AG04449 (cell line): ENCODE measurements around the gene GLDN.

ENCODE experiments used
- CTCF ChIA-PET: fragments of 350-600 bp; formaldehyde crosslinking; extraction: SDS; loops from one replicate; lab custom pipeline; 2021; ENCODE audit warnings: antibody characterized with exemption; lab: Yijun Ruan, JAX
- POLR2A ChIA-PET: fragments of 400-600, 350-600 bp; formaldehyde crosslinking; extraction: SDS; loops from one replicate; lab custom pipeline; 2020; ENCODE audit warnings: antibody characterized with exemption, inconsistent platforms; lab: Yijun Ruan, JAX
- DNase-seq: peaks from one replicate; pipeline ENCODE4 v3.0.0-alpha.2; 2010; ENCODE audit warnings: low read depth, low spot score
- H3K4me3 ChIP-seq: 2 replicates; pipeline ENCODE4 v1.5.1; 2011; ENCODE audit warnings: low read depth, mild to moderate bottlenecking, control low read depth, low read length
- CTCF ChIP-seq: IDR thresholded peaks from one replicate; pipeline ENCODE4 v1.5.1; 2011; ENCODE audit warnings: mild to moderate bottlenecking, moderate library complexity, low read length, control low read depth, inconsistent platforms; ENCODE audit not compliant: insufficient read depth; ENCODE audit errors: missing control alignments

The GLDN gene

DNA sequence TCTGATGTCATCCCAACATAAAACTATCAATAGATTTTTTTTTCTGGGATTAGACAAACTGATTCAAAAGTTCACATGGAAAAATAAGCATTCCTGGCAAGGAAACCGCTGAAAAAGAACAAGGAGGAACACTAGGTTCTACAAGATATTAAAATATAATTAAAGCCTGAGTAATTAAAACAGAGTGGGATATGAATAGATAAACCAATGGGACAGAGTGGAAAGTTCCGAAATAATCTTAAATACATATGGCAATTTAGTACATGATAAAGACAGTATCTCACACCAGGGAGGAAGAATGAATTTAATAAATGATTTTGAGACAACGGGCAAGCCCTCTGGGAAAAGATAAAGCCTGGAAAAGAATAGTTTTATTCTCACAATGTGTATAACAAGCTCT, 4.7 kb downstream of the GLDN start:
- CTCF ChIA-PET, result interaction anchor here (1.2 to 1.7 kb wide), 2 partner anchors 36 to 57 kb away, joined by 3 to 5 read pairs; no protein-coding TSS in a partner anchor
- POLR2A ChIA-PET, result no interaction called here

DNA sequence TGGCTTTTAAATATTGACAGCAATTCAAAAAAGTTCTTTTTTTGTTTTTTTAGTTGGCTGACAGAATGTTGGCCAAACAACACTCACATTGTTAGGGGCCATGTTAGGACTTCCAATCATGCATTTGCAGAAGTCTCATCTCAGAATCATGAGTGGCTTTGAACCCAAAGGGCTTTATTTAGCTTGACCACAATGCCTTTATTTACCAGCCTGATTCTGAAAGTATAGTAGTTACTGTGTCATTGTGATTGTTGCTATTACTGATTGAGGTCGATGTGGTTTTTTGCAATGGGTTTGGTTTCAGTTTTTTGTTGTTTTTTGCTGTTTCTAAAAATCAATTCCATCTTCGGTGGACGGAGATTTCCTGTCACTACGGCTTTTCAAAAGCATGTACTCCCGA, 7.2 kb downstream of the GLDN start:
- ChIA-PET POLR2A (no interaction called here), CTCF (no interaction called here)
- H3K4me3 ChIP-seq, result no peak overlapping the region
- no peak for TF ChIP-seq CTCF
- no peak for DNase-seq

More for the DNA sequence above, 4.7 kb downstream of the GLDN start:
- no peak for DNase-seq
- no peak for TF ChIP-seq CTCF
- H3K4me3 ChIP-seq, result no peak overlapping the region

DNA sequence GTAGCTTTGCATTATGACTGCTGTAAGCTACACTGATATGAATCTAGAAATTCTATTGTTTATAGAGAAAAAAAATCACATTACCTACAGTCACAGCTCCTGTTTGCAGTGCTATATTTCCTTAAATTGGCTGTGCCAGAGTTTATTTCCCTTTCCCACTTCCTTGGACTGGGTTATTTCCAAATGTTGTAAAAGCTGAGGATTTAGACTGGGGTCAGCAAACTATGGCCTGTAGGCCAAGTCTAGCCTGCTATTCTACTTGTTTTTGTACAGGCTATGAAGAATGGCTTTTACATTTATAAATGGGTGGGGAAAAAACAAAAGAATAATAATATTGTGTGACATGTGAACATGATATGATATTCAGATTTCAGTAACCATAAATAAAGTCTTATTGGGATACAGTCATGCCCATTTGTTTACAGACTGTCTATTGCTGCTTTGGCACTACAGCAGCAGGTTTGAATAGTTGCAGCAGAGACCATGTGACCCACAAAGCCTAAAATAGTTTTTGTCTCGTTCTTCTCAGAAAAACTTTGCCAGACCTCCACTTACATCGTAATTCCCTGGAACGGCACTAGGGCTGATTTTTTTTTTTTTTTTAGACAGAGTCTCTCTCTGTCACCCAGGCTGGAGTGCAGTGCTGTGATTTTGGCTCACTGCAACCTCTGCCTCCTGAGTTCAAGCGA, 7.8 kb downstream of the GLDN start:
- no peak for DNase-seq
- no peak overlapping the region for H3K4me3 ChIP-seq
- CTCF ChIA-PET, result no interaction called here
- TF ChIP-seq CTCF, result no peak
- POLR2A ChIA-PET, result no interaction called here

- no peak overlapping the region for H3K4me3 ChIP-seq
- no peak for TF ChIP-seq CTCF
- POLR2A ChIA-PET, result no interaction called here
- CTCF ChIA-PET, result no interaction called here
- DNase-seq, result no peak
Observed at GRCh38 chr15:51350723-51351122, 9.3 kb downstream of the GLDN start.

GRCh38 chr15:51353976-51354375, 12.5 kb downstream of the GLDN start:
- no peak overlapping the region for H3K4me3 ChIP-seq
- no peak for TF ChIP-seq CTCF
- ChIA-PET CTCF (no interaction called here), POLR2A (no interaction called here)
- DNase-seq, result no peak

GRCh38 chr15:51355096-51355495, 13.6 kb downstream of the GLDN start:
- H3K4me3 ChIP-seq, result no peak overlapping the region
- ChIA-PET CTCF (interaction anchor here (0.7 kb wide), 1 partner anchor 28 kb away, joined by 3 read pairs; no protein-coding TSS in a partner anchor), POLR2A (no interaction called here)
- no peak for TF ChIP-seq CTCF
- DNase-seq, result no peak
